Esophagus squamous epithelium (tissue), 5 donors: ENCODE results near the gene TBCD. TPM values are rescaled to one million over a fixed set of nuclear protein-coding genes. Genes with fewer than 3 reads are reported as not detected.

Experiments
- DNase-seq: peaks from one replicate; lab custom pipeline; 2025; lab: John Stamatoyannopoulos, UW
- H3K27ac ChIP-seq, 4 donors: fragments of 200-600 bp; sonication (generic); one replicate each; pipeline ENCODE4 v1.5.1; 2016 to 2019; ENCODE audit warnings: mild to moderate bottlenecking in 1 of 4
- H3K27me3 ChIP-seq, 4 donors: fragments of 200-600 bp; sonication (generic); 1 replicate in 3 of 4; 2 replicates in 1 of 4; pipeline versions ENCODE4 v1.5.1 to v1.6.0; 2017 to 2021; ENCODE audit warnings: antibody characterized with exemption in 1 of 4
- H3K36me3 ChIP-seq, 3 donors: fragments of 200-600 bp; sonication (generic); one replicate each; pipeline ENCODE4 v1.5.1; 2016 to 2019
- H3K4me1 ChIP-seq, 3 donors: fragments of 200-600 bp; sonication (generic); one replicate each; pipeline ENCODE4 v1.5.1; 2017 to 2019
- H3K4me3 ChIP-seq, 4 donors: fragments of 200-600 bp; sonication (generic); 1 replicate in 3 of 4; 2 replicates in 1 of 4; pipeline ENCODE4 v1.5.1; 2016 to 2019; ENCODE audit warnings: mild to moderate bottlenecking in 2 of 4, moderate library complexity in 1 of 4
- H3K9me3 ChIP-seq, 3 donors: fragments of 200-600 bp; sonication (generic); one replicate each; pipeline ENCODE4 v1.5.1; 2016 to 2019
- POLR2A ChIP-seq, 4 donors: fragments of 450-650 bp; IDR thresholded peaks; one replicate each; pipeline ENCODE4 v1.6.1; 2017; ENCODE audit warnings: antibody characterized with exemption in 4 of 4, mild to moderate bottlenecking in 4 of 4, moderate library complexity in 3 of 4
- WGBS, 2 donors: methylation state at CpG; one replicate each; pipeline ENCODE4 v1.1.5; 2018; 5-methylcytosine and 5-hydroxymethylcytosine counted together
- intact Hi-C: fragments of 100-400 bp; cut with DNase I; formaldehyde crosslinking; loops from one replicate; pipeline ENCODE4 v1.15.0; 2022
- total RNA-seq, 4 donors: library from RNA; depleted of rRNA; stranded (reverse); fragments of >200 nt; gene quantifications; one replicate each; pipeline ENCODE4 v1.1.0, GENCODE V29; 2016
- TF ChIP-seq, protein P1 (sequence below), 6 experiments: fragments of 450-650 bp in 4 of 6; fragments of 200-600 bp in 2 of 6; sonication (generic) in 2 of 6; IDR thresholded peaks; one replicate each; pipeline ENCODE4 v1.5.1; 2016 to 2019; ENCODE audit warnings: antibody characterized with exemption in 6 of 6, mild to moderate bottlenecking in 4 of 6, moderate library complexity in 4 of 6
- donor health status: DM: yes; HTN: yes; CAD: no.

TBCD gene
- total RNA-seq, 4 donors from 2014 or later = 38.8 to 58.3 (median 55.0) TPM

DNA sequence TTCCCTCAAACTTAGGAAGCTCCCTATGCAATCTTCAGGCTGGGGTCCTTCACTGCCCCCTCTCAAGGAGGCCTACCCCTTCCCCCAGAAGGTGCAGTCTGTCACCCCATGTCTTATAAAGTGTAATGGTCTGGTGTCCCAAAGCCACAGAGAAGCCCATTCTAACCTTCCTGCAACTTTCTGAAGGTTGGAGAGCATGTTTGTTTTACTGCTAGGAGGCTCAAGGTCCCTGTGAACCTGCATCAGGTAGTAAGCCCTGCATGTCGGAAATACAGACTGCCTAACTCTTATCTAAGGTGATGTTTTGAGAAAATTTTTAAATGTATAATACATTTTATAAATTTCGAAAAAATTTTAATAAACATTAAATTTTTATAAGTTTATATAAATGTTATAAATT is 69.7 kb downstream of the TBCD start:
- intact Hi-C loops = no loop called here
- Histone ChIP-seq H3K4me1 (peaks cover 0 to 16% (median 0%) of the 10 kb centered on the region in 3 donors), H3K27ac (peak overlapping the region in 2 of 4 donors; percentile 23 to 48), H3K4me3 (no peak overlapping the region), H3K36me3 (peaks cover 0 to 51% (median 3%) of the 10 kb centered on the region in 3 donors), H3K27me3 (no peaks in the 10 kb centered on the region), H3K9me3 (peaks cover 0 to 11% (median 6%) of the 10 kb centered on the region in 3 donors)
- WGBS, 2 donors = 97% methylated on average over 2 of the region's 2 CpGs
- DNase-seq = no peak
- no peak for TF ChIP-seq POLR2A (IDR thresholded peaks at IDR 0.05)

DNA sequence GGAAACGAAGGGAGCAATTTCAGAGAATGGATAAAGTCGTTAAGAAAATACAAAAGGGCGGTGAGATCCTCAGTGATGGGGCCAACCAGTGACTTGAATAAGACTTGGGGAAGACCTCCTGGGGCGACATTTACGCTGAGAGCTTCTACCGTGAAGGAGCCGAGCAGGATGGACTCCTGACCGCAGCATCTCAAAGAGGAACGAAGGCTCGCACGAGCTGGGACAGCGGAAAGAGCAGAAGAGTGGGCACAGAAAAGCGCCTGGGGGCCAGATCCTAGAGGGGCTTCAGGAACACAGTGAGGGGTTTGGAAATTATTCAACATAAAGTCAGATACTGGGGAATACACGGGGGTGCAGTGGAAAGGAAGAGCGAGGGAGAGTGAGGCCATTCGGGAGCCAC is 70.4 kb downstream of the TBCD start:
- Histone ChIP-seq H3K9me3 (peaks cover 0 to 11% (median 6%) of the 10 kb centered on the region in 3 donors), H3K36me3 (peaks cover 0 to 49% (median 3%) of the 10 kb centered on the region in 3 donors), H3K27me3 (no peaks in the 10 kb centered on the region), H3K4me3 (no peak overlapping the region), H3K4me1 (peaks cover 0 to 16% (median 0%) of the 10 kb centered on the region in 3 donors), H3K27ac (peak overlapping the region in 1 of 4 donors; percentile 62)
- no peak for DNase-seq
- WGBS, 2 donors = 88 to 97% methylated on average over 16 of the region's 16 CpGs
- intact Hi-C loops = no loop called here
- TF ChIP-seq, protein P1, sequence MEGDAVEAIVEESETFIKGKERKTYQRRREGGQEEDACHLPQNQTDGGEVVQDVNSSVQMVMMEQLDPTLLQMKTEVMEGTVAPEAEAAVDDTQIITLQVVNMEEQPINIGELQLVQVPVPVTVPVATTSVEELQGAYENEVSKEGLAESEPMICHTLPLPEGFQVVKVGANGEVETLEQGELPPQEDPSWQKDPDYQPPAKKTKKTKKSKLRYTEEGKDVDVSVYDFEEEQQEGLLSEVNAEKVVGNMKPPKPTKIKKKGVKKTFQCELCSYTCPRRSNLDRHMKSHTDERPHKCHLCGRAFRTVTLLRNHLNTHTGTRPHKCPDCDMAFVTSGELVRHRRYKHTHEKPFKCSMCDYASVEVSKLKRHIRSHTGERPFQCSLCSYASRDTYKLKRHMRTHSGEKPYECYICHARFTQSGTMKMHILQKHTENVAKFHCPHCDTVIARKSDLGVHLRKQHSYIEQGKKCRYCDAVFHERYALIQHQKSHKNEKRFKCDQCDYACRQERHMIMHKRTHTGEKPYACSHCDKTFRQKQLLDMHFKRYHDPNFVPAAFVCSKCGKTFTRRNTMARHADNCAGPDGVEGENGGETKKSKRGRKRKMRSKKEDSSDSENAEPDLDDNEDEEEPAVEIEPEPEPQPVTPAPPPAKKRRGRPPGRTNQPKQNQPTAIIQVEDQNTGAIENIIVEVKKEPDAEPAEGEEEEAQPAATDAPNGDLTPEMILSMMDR (IDR thresholded peaks at IDR 0.05) = no peak
- TF ChIP-seq POLR2A (IDR thresholded peaks at IDR 0.05) = no peak

DNA sequence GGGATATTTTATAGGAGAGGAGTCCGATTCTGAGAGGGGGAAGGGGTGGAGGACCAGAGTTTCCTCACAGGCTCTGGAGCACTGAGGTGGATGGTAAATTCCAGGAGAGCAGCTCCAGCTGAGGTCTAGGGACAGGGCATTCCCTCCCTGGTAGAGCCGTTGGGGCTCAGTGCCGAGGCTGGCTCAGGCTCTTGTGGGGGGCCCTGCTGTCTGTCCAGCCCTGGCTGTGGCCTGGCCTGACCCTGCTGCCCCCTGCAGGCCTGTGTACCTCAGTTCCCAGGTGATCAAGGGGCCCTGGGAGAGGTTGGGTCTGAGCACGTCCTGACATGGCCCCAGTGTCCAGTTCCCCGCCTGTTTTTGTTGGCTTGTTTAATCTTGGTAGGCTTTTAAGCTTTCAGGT is 71.1 kb downstream of the TBCD start:
- 49 to 69% methylated on average over 3 to 5 of the region's 5 CpGs for WGBS, 2 donors
- Histone ChIP-seq H3K9me3 (peaks cover 0 to 11% (median 6%) of the 10 kb centered on the region in 3 donors), H3K27ac (peak overlapping the region in 3 of 4 donors; percentile 39 to 74 (median 62)), H3K27me3 (no peaks in the 10 kb centered on the region), H3K4me3 (no peak overlapping the region), H3K4me1 (peaks cover 0 to 16% (median 0%) of the 10 kb centered on the region in 3 donors), H3K36me3 (peaks cover 0 to 49% (median 3%) of the 10 kb centered on the region in 3 donors)
- intact Hi-C loops = no loop called here
- no peak for TF ChIP-seq POLR2A (IDR thresholded peaks at IDR 0.05)
- TF ChIP-seq, protein P1 (IDR thresholded peaks at IDR 0.05) = peak in 1 of 6 experiments; percentile 27
- no peak for DNase-seq

DNA sequence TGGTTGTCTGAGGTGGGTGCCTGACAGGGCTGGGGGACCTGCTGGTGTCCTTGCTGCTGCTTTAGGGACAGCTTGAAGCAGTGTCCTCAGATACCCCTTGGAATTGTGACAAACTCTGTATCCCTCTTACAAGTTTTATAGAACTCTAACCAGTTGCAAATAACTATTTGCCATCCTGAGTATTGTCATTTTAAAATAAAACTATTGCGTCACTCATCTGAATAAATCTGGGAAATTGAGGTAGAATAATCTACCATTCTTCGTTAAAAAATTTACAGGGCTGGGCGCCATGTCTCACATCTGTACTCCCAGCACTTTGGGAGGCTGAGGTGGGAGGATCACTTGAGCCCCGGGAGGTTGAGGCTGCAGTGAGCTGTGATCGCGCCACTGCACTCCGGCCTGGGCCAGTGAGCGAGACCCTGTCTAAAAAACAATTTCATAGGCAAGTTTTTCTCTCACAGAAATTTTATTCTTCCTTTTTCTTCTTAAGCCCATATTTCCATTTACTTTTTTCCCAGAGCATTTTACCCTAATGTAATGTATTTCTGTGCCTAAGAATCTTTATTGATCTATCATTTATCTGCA is 73.8 kb downstream of the TBCD start:
- intact Hi-C loops = no loop called here

DNA sequence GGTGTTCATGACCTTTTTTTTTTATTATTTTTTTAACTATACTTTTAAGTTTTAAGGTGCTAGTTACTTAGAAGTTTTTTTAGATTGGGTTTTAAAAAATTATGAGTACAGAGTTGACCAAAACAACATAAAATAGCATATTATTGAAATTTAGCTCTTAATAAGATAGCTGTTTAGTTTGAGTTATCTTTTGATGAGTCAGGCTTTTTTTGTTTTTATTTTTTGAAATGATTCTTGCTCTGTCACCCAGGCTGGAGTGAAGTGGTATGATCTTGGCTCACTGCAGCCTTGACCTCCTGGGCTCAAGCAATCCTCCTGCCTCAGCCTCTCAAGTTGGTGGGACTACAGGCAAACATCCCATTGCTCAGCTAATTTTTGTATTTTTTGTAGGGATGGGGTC is 74.3 kb downstream of the TBCD start:
- Histone ChIP-seq H3K36me3 (peaks cover 11 to 58% (median 17%) of the 10 kb centered on the region in 3 donors), H3K27me3 (no peaks in the 10 kb centered on the region), H3K9me3 (no peaks in the 10 kb centered on the region), H3K4me1 (peaks cover 0 to 32% (median 7%) of the 10 kb centered on the region in 3 donors), H3K27ac (peak overlapping the region in 1 of 4 donors; percentile 0), H3K4me3 (no peak overlapping the region)
- no peak for DNase-seq
- intact Hi-C loops = no loop called here
- TF ChIP-seq, protein P1 (IDR thresholded peaks at IDR 0.05) = no peak
- no peak for TF ChIP-seq POLR2A (IDR thresholded peaks at IDR 0.05)

More for the DNA sequence above, 73.8 kb downstream of the TBCD start:
- Histone ChIP-seq H3K27ac (no peak overlapping the region), H3K4me3 (no peak overlapping the region), H3K9me3 (peaks cover 0 to 3% (median 0%) of the 10 kb centered on the region in 3 donors), H3K36me3 (peaks cover 5 to 53% (median 11%) of the 10 kb centered on the region in 3 donors), H3K4me1 (peaks cover 0 to 26% (median 6%) of the 10 kb centered on the region in 3 donors), H3K27me3 (no peaks in the 10 kb centered on the region)
- no peak for DNase-seq
- TF ChIP-seq, protein P1 (IDR thresholded peaks at IDR 0.05) = no peak
- no peak for TF ChIP-seq POLR2A (IDR thresholded peaks at IDR 0.05)
- WGBS, 2 donors = 94 to 97% methylated on average over 8 of the region's 8 CpGs
